ENCODE measurements around the gene CENPA. TPM values are rescaled to one million over a fixed set of nuclear protein-coding genes. Genes with fewer than 3 reads are reported as not detected.

CENPA gene
- total and polyA plus RNA-seq, 2 of the 13 experiments (the other 11 are each of a cell fraction or from before 2014, with no cell fraction given), result 28.5 to 38.5 TPM

- TF ChIP-seq GZF1 (CRISPR knock-in tag; IDR thresholded peaks at IDR 0.05) (peak; percentile 81; the same call in 1 of the 2 replicates), SALL1 (CRISPR knock-in tag; IDR thresholded peaks at IDR 0.05) (peak; percentile 89), ZNF605 (CRISPR knock-in tag; IDR thresholded peaks at IDR 0.05) (peak; percentile 100), ZNF281 (CRISPR knock-in tag; IDR thresholded peaks at IDR 0.05; ENCODE audit: borderline replicate concordance) (peak; percentile 68), KDM5B (CRISPR knock-in tag; IDR thresholded peaks at IDR 0.05; ENCODE audit: borderline replicate concordance) (peak; percentile 93), ZUFSP (CRISPR knock-in tag; IDR thresholded peaks at IDR 0.05; ENCODE audit: borderline replicate concordance) (no peak), TGIF2 (CRISPR knock-in tag; IDR thresholded peaks at IDR 0.05) (peak; percentile 97), ZNF678 (CRISPR knock-in tag; IDR thresholded peaks at IDR 0.05) (peak; percentile 97; the same call in 1 of the 2 replicates), ZSCAN9 (CRISPR knock-in tag; IDR thresholded peaks at IDR 0.05; ENCODE audit: borderline replicate concordance) (peak; percentile 99), ZNF263 (CRISPR knock-in tag; IDR thresholded peaks at IDR 0.05) (peak; percentile 79), ZFP41 (CRISPR knock-in tag; IDR thresholded peaks at IDR 0.05; ENCODE audit: borderline replicate concordance) (peak; percentile 89; the same call in 1 of the 2 replicates), SRSF4 (IDR thresholded peaks at IDR 0.05; ENCODE audit: low read depth, low read length, poor library complexity, severe bottlenecking) (no peak), ZBTB7B (CRISPR knock-in tag; IDR thresholded peaks at IDR 0.05) (peak; percentile 92), ZNF850 (CRISPR knock-in tag; conservative IDR thresholded peaks at IDR 0.05) (no peak), AHR (CRISPR knock-in tag; IDR thresholded peaks at IDR 0.05) (peak; percentile 91; the same call in 1 of the 2 replicates), ZNF503 (CRISPR knock-in tag; IDR thresholded peaks at IDR 0.05) (peak; percentile 79; the same call in 1 of the 2 replicates), ZNF710 (CRISPR knock-in tag; IDR thresholded peaks at IDR 0.05; ENCODE audit: borderline replicate concordance) (0 out of 2 replicates have a peak, but pooled peaks have one; percentile 39), CCDC6 (CRISPR knock-in tag; IDR thresholded peaks at IDR 0.05) (peak; percentile 99), ZEB1 (IDR thresholded peaks at IDR 0.05; ENCODE audit: insufficient replicate concordance, low read depth) (no peak)
These were observed at the start of gene CENPA (continued) for GRCh38 chr2:26785431-26786206.

All from HepG2 (cell line).